ENCODE data around the gene NAALADL2.

Gene NAALADL2

DNA sequence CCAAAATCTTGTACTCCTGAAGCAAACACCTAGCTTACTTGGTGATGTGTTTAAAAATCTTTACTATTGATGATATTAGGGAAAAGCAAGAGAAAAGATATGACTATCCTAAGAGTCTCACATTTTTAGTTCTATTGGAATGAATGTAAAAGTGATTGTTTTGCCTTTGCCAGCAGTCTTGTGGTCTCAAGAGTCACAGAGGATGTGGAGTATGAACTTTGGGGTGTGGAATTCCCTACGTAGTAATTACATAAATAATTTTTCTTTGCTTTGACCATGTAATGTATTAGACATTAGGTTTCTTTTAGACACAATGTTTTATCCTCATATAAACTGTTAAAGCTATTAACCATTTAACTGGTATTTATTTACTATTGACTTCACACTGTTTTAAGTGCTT is 387.6 kb downstream of the NAALADL2 start:
- TF ChIP-seq, protein P1, sequence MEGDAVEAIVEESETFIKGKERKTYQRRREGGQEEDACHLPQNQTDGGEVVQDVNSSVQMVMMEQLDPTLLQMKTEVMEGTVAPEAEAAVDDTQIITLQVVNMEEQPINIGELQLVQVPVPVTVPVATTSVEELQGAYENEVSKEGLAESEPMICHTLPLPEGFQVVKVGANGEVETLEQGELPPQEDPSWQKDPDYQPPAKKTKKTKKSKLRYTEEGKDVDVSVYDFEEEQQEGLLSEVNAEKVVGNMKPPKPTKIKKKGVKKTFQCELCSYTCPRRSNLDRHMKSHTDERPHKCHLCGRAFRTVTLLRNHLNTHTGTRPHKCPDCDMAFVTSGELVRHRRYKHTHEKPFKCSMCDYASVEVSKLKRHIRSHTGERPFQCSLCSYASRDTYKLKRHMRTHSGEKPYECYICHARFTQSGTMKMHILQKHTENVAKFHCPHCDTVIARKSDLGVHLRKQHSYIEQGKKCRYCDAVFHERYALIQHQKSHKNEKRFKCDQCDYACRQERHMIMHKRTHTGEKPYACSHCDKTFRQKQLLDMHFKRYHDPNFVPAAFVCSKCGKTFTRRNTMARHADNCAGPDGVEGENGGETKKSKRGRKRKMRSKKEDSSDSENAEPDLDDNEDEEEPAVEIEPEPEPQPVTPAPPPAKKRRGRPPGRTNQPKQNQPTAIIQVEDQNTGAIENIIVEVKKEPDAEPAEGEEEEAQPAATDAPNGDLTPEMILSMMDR (IDR thresholded peaks at IDR 0.05): no peak
- no peak for DNase-seq (ENCODE audit: low spot score)
- H3K4me3 ChIP-seq: no peak overlapping the region
- no peak overlapping the region for H3K27ac ChIP-seq

DNA sequence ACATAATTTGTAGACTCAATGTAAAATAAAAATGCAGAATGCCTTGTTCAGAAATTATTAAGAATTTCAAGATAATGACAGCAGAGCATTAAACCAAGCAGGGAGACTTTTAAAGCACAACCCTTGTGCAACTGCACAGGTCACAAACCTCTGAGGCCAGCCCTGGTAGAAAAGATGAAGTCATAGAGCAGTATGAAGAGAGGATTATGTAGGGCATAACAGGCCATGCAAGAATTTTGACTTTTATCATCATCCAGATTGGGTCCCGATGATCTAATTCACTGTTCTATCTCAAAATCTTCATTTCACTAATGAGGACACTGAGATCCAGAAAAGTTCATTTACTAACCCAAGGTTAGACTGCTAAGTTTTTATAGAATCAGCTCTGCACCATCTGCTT is 388.5 kb downstream of the NAALADL2 start:
- no peak overlapping the region for H3K27ac ChIP-seq
- TF ChIP-seq, protein P1 (IDR thresholded peaks at IDR 0.05): no peak
- DNase-seq (ENCODE audit: low spot score): no peak
- no peak overlapping the region for H3K4me3 ChIP-seq

DNA sequence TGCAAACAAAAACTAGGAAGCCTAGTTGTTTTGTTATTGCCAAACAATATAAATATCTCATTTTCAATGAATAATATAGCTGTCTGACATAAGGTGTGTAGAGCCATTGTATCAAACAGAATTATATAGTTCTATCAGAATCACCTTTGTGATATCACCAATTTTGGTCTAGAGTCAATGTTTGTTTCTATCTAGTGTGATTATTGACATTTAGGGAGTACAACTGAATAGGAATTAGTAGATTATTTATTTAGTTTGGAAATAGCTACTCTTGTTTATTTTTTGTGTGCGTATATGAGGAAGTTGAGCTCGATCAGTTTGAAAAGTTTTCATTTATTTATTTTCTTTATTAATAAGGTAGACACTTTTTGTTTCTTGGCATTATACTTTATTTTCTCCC is 389.7 kb downstream of the NAALADL2 start:
- no peak overlapping the region for H3K4me3 ChIP-seq
- TF ChIP-seq, protein P1 (IDR thresholded peaks at IDR 0.05): no peak
- H3K27ac ChIP-seq: no peak overlapping the region
- DNase-seq (ENCODE audit: low spot score): no peak

DNA sequence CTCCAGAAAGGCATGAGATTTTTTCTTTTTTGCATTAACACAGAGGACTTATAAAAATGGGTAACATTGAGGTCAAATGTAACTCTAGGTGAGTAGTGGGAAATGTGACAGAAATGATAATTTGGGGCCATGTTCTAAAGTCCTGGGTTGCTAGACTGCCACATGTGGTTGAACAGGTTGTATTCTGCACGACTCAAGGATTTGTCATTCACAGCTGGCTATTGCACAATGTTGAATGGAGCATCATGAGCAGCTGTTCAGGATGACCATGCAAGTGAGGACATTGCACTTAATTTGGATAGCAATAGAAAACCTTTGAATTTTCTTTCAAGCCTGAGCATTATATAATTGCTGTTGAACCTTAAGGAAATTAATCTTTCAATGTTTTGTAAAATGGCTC is 396.6 kb downstream of the NAALADL2 start:
- H3K4me3 ChIP-seq: no peak overlapping the region
- no peak overlapping the region for H3K27ac ChIP-seq
- DNase-seq (ENCODE audit: low spot score): no peak
- TF ChIP-seq, protein P1 (IDR thresholded peaks at IDR 0.05): no peak

DNA sequence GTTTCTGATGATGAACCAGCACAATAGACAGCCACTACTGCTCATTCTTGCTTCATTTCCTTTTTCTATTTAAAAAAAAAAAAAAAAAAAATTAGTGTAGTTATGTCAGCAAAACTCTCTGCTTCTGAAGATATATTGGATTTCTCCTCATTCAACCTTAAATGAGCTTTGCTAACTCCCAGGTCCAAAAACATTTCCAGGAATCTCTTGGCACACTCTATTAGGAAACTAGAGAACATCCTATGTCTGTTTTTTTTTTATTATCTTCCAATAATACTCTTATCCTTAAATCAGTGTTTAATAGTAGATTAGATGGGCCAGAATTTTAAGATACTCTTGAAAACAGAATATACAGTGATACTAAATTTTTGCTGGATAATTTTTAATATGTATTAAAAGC is 398.0 kb downstream of the NAALADL2 start:
- DNase-seq (ENCODE audit: low spot score): no peak
- TF ChIP-seq, protein P1 (IDR thresholded peaks at IDR 0.05): no peak
- Histone ChIP-seq H3K4me3 (no peak overlapping the region), H3K27ac (no peak overlapping the region)

DNA sequence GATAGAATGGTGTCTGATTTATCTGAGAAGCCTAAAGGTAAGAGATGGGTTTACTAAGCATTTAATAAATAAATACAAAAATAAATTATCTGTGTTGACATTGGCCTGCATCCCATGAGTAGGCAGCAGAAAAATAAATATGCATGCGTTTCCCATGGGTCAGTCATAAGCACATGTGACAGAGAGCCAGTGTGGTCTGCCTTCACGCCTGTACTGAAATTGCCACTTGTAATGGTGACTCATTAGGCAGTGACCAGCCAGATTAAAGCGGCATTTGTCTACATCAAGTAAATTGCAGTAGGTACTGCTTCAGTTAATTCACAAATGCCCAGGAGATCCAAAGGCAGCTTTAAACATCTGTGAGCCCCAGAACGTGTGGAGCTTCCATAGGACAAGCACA is 399.6 kb downstream of the NAALADL2 start:
- H3K27ac ChIP-seq: no peak overlapping the region
- DNase-seq (ENCODE audit: low spot score): no peak
- TF ChIP-seq, protein P1 (IDR thresholded peaks at IDR 0.05): no peak
- H3K4me3 ChIP-seq: no peak overlapping the region

DNA sequence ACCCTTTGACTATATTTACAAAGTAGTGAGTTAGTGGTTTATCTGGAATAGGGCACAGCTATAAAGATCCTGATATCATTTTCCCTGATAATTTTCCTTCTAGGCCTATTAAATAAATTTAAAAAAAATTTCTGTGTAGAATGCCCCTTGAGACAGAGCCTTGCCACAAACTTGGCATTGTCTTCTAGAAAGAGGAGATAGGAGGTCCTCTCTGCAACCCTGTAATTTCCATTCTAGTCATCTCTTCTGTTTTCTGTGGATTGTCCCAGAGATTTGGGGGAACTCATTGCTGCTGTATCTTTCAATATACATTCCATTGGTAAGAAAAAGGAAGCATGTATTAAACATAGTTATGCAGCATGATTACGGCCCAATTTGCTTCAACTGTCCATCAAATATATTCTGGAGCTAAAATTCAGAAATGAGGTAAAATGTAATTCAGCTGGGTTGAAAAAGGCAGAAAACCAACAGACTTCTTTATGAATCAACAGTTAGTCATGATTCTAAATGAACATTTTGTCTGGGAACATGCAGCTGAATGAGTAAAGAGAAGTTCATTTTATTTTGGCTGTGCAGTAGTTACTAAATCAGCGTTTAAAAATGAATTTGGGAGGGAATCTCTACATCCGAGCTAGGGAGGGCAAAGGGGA is 401.1 kb downstream of the NAALADL2 start:
- Histone ChIP-seq H3K4me3 (no peak overlapping the region), H3K27ac (peak overlapping the region in 1 of 2 donors; percentile 55)
- DNase-seq (ENCODE audit: low spot score): no peak
- TF ChIP-seq, protein P1 (IDR thresholded peaks at IDR 0.05): no peak
